Mesothelial cell of epicardium (in vitro differentiated cells): ENCODE measurements around the gene DSEL. TPM values are rescaled to one million over a fixed set of nuclear protein-coding genes. Genes with fewer than 3 reads are reported as not detected.

ENCODE experiments used
- DNase-seq, 2 experiments: peaks; one replicate each; pipeline ENCODE4 v3.0.0; 2021; ENCODE audit warnings: low spot score in 2 of 2; ENCODE audit not compliant: unreplicated experiment in 2 of 2
- H3K27ac Mint-ChIP-seq: 2 replicates; pipeline ENCODE4 v1.8.0; 2021; ENCODE audit warnings: mixed read lengths
- H3K27me3 Mint-ChIP-seq: 2 replicates; pipeline ENCODE4 v1.8.0; 2021; ENCODE audit warnings: low read depth, mixed read lengths
- H3K36me3 Mint-ChIP-seq: 2 replicates; pipeline ENCODE4 v1.8.0; 2021; ENCODE audit warnings: mixed read lengths
- H3K4me1 Mint-ChIP-seq: 2 replicates; pipeline ENCODE4 v1.8.0; 2021; ENCODE audit warnings: mixed read lengths
- H3K4me3 Mint-ChIP-seq: 2 replicates; pipeline ENCODE4 v1.8.0; 2021; ENCODE audit warnings: mild to moderate bottlenecking, moderate library complexity, mixed read lengths
- H3K9me3 Mint-ChIP-seq: 2 replicates; pipeline ENCODE4 v1.8.0; 2021; ENCODE audit warnings: mixed read lengths
- total RNA-seq: library from RNA; stranded (reverse); gene quantifications from 3 replicates; pipeline ENCODE4 v1.2.1, GENCODE V29; 2021
- TF ChIP-seq, protein P1 (sequence below): fragments of 200-600 bp; sonication (generic); IDR thresholded peaks from one replicate; pipeline ENCODE4 v1.5.0; 2021; ENCODE audit warnings: antibody characterized with exemption; ENCODE audit not compliant: unreplicated experiment

The DSEL gene
- total RNA-seq, 1 donor from 2014 or later: 6.3 TPM

DNA sequence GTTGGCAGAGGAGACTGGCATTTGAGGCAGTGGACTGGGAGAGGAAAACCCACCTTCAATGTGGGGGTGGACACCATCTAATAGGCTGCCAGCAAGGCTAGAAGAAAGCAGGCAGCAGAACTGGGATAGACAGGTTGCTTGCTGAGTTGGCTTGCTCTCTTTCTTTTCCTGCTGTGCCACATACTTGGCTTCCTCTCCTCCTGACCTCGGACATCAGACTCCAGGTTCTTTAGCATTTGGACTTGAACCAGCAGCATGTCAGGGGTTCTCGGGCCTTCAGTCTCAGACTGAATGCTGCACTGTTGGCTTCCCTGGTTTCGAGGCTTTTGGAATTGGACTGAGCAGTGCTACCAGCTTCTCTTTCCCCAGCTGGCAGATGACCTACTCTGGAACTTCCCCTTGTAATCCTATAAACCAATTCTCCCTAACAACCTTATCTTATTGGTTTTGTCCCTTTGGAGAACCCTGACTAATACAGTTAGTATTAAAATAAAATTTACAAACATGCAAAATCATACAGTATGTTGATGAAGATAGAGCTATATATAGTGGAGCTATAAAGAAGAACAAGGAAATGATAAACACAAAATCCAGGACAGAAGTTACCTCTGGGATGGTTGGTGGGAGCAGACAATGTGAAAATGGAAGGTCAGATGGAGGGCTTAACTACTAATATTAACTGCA lies 15.9 kb downstream of the DSEL start:
- Mint-ChIP-seq H3K9me3 (peaks cover 8% of the 10 kb centered on the region), H3K36me3 (no peaks in the 10 kb centered on the region), H3K27ac (no peak overlapping the region), H3K27me3 (no peaks in the 10 kb centered on the region), H3K4me1 (peaks cover 6% of the 10 kb centered on the region), H3K4me3 (no peak overlapping the region)
- DNase-seq: no peak
- TF ChIP-seq, protein P1, sequence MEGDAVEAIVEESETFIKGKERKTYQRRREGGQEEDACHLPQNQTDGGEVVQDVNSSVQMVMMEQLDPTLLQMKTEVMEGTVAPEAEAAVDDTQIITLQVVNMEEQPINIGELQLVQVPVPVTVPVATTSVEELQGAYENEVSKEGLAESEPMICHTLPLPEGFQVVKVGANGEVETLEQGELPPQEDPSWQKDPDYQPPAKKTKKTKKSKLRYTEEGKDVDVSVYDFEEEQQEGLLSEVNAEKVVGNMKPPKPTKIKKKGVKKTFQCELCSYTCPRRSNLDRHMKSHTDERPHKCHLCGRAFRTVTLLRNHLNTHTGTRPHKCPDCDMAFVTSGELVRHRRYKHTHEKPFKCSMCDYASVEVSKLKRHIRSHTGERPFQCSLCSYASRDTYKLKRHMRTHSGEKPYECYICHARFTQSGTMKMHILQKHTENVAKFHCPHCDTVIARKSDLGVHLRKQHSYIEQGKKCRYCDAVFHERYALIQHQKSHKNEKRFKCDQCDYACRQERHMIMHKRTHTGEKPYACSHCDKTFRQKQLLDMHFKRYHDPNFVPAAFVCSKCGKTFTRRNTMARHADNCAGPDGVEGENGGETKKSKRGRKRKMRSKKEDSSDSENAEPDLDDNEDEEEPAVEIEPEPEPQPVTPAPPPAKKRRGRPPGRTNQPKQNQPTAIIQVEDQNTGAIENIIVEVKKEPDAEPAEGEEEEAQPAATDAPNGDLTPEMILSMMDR: no peak

- no peak for DNase-seq
- Mint-ChIP-seq H3K9me3 (peaks cover 8% of the 10 kb centered on the region), H3K4me3 (no peak overlapping the region), H3K27me3 (no peaks in the 10 kb centered on the region), H3K36me3 (no peaks in the 10 kb centered on the region), H3K4me1 (peaks cover 15% of the 10 kb centered on the region), H3K27ac (no peak overlapping the region)
- TF ChIP-seq, protein P1: no peak
Observed at GRCh38 chr18:67496469-67496868, 20.1 kb downstream of the DSEL start.

- Mint-ChIP-seq H3K4me3 (no peak overlapping the region), H3K27me3 (no peaks in the 10 kb centered on the region), H3K4me1 (peaks cover 5% of the 10 kb centered on the region), H3K9me3 (no peaks in the 10 kb centered on the region), H3K36me3 (no peaks in the 10 kb centered on the region), H3K27ac (no peak overlapping the region)
- TF ChIP-seq, protein P1: no peak
- DNase-seq: no peak
Observed at GRCh38 chr18:67486534-67486933, 30.0 kb downstream of the DSEL start.

DNA sequence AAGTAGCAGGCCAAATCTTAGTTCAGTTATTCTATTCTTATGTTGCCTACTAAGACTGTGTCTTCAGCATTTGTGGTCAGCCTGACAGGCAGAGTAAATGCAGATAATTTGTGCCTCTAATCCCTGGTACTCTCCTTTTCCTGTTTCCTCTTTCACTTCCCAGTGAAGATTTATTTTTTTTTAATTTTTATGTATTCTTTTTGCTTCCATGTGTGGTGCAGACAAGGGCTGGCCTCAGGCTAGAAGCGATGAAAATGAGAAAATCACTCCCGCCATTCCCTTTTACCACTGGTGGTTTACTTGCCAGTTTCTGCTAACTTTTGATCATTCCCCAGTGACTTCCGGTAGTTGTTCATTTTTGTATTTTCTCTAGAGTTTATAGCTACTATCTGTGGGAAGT lies 30.9 kb downstream of the DSEL start:
- DNase-seq: no peak
- H3K27me3 Mint-ChIP-seq: no peaks in the 10 kb centered on the region
- TF ChIP-seq, protein P1: no peak
- no peak overlapping the region for H3K4me3 Mint-ChIP-seq
- H3K4me1 Mint-ChIP-seq: peaks cover 5% of the 10 kb centered on the region
- H3K36me3 Mint-ChIP-seq: no peaks in the 10 kb centered on the region
- H3K27ac Mint-ChIP-seq: no peak overlapping the region
- no peaks in the 10 kb centered on the region for H3K9me3 Mint-ChIP-seq

DNA sequence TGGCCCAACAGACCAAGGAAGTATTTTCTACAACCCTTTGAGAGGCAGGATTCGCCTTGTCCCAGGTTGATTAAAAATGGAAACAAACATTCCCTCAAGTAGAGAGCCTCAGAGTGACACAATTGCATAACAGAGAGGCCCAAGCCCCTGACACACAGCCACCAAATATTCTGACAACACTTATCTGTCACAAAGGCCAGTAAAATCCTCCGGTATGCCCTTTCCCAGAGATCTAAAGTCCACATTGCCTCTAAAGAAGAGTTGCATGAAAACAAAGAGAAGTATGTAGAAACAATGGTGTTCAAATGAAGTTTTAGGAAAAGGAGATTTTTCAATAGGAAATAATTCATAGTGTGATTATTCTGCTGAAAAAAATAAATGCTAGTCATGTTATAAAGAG lies 32.1 kb downstream of the DSEL start:
- H3K36me3 Mint-ChIP-seq: no peaks in the 10 kb centered on the region
- no peak for DNase-seq
- no peak overlapping the region for H3K4me3 Mint-ChIP-seq
- H3K9me3 Mint-ChIP-seq: no peaks in the 10 kb centered on the region
- H3K4me1 Mint-ChIP-seq: peaks cover 5% of the 10 kb centered on the region
- H3K27ac Mint-ChIP-seq: no peak overlapping the region
- H3K27me3 Mint-ChIP-seq: no peaks in the 10 kb centered on the region
- TF ChIP-seq, protein P1: no peak
